ENCODE data around the gene ADAMTS20.

ADAMTS20 gene

GRCh38 chr12:43480591-43480990 lies 71.4 kb downstream of the ADAMTS20 start:
- no peak for DNase-seq (ENCODE audit: low spot score)

GRCh38 chr12:43462741-43463140 lies 89.3 kb downstream of the ADAMTS20 start:
- no peak for DNase-seq (ENCODE audit: low spot score)

GRCh38 chr12:43462080-43462479 lies 89.9 kb downstream of the ADAMTS20 start:
- DNase-seq (ENCODE audit: low spot score): no peak

- no peak for DNase-seq (ENCODE audit: low spot score)
Measured at GRCh38 chr12:43459285-43459684, 92.7 kb downstream of the ADAMTS20 start.

- DNase-seq (ENCODE audit: low spot score): peak; percentile 25
Measured at GRCh38 chr12:43453761-43454160, 98.2 kb downstream of the ADAMTS20 start.

- no peak for DNase-seq (ENCODE audit: low spot score)
Measured at GRCh38 chr12:43444940-43445564, 107.0 kb downstream of the ADAMTS20 start.

GRCh38 chr12:43436597-43436996 lies 115.4 kb downstream of the ADAMTS20 start:
- DNase-seq (ENCODE audit: low spot score): no peak

GRCh38 chr12:43434614-43435013 lies 117.4 kb downstream of the ADAMTS20 start:
- DNase-seq (ENCODE audit: low spot score): no peak

GRCh38 chr12:43428088-43428600 lies 123.9 kb downstream of the ADAMTS20 start:
- DNase-seq (ENCODE audit: low spot score): no peak

- no peak for DNase-seq (ENCODE audit: low spot score)
Measured at GRCh38 chr12:43425361-43425760, 126.6 kb downstream of the ADAMTS20 start.

GRCh38 chr12:43416981-43417380 lies 135.0 kb downstream of the ADAMTS20 start:
- DNase-seq (ENCODE audit: low spot score): no peak

- DNase-seq (ENCODE audit: low spot score): peak; percentile 35
Measured at GRCh38 chr12:43407816-43408645, 144.0 kb downstream of the ADAMTS20 start.

- peak; percentile 51 for DNase-seq (ENCODE audit: low spot score)
Measured at GRCh38 chr12:43406801-43407200, 145.2 kb downstream of the ADAMTS20 start.

GRCh38 chr12:43402436-43402835 lies 149.6 kb downstream of the ADAMTS20 start:
- DNase-seq (ENCODE audit: low spot score): no peak

GRCh38 chr12:43401096-43401495 lies 150.9 kb downstream of the ADAMTS20 start:
- DNase-seq (ENCODE audit: low spot score): no peak

GRCh38 chr12:43396671-43397070 lies 155.3 kb downstream of the ADAMTS20 start:
- no peak for DNase-seq (ENCODE audit: low spot score)

- no peak for DNase-seq (ENCODE audit: low spot score)
Measured at GRCh38 chr12:43392116-43392515, 159.9 kb downstream of the ADAMTS20 start.

GRCh38 chr12:43381879-43382278 lies 170.1 kb downstream of the ADAMTS20 start:
- no peak for DNase-seq (ENCODE audit: low spot score)

- DNase-seq (ENCODE audit: low spot score): no peak
Measured at GRCh38 chr12:43378448-43378847, 173.6 kb downstream of the ADAMTS20 start.

- peak; percentile 87 for DNase-seq (ENCODE audit: low spot score)
Measured at GRCh38 chr12:43370263-43370662, 181.7 kb downstream of the ADAMTS20 start.

- DNase-seq (ENCODE audit: low spot score): no peak
Measured at GRCh38 chr12:43362910-43363694, 188.9 kb downstream of the ADAMTS20 start.

GRCh38 chr12:43361031-43361710 lies 190.8 kb downstream of the ADAMTS20 start:
- DNase-seq (ENCODE audit: low spot score): no peak
